GM20431 (cell line): ENCODE results near the gene HMGCS1.
"Not testable (repeated sequence)": the region's sequence is repeated elsewhere in the genome, so short reads cannot be mapped to it uniquely, and the experiment has no call there.

Experiments used
- in situ Hi-C: fragments of 300-500 bp; cut with MseI, MboI; formaldehyde crosslinking; loops from one replicate; pipeline ENCODE4 v1.15.0; 2020; ENCODE audit warnings: low sequenced_read_pairs; ENCODE audit not compliant: unreplicated experiment

HMGCS1 gene

GRCh38 chr5:43313035-43313853 is at the start of gene HMGCS1:
Gene HMGCS1, minus strand, starts transcription at chr5:43313412. Its CDS starts 14,447 bp downstream, at chr5:43298965.
- in situ Hi-C loops = no loop called here

- in situ Hi-C loops = no loop called here
Measured at GRCh38 chr5:43358726-43359125, 45.5 kb upstream of the HMGCS1 start.

GRCh38 chr5:43358301-43358700 is 45.1 kb upstream of the HMGCS1 start:
- in situ Hi-C loops = no loop called here

GRCh38 chr5:43357878-43358281 is 44.7 kb upstream of the HMGCS1 start:
- in situ Hi-C loops = no loop called here

GRCh38 chr5:43357067-43357466 is 43.9 kb upstream of the HMGCS1 start:
- in situ Hi-C loops = no loop called here

- in situ Hi-C loops = no loop called here
Measured at GRCh38 chr5:43354774-43355173, 41.6 kb upstream of the HMGCS1 start.

GRCh38 chr5:43353668-43354067 is 40.5 kb upstream of the HMGCS1 start:
- in situ Hi-C loops = no loop called here

GRCh38 chr5:43352915-43353314 is 39.7 kb upstream of the HMGCS1 start:
- in situ Hi-C loops = no loop called here

- in situ Hi-C loops = no loop called here
Measured at GRCh38 chr5:43352131-43352530, 38.9 kb upstream of the HMGCS1 start.

GRCh38 chr5:43348861-43349363 is 35.7 kb upstream of the HMGCS1 start:
- in situ Hi-C loops = no loop called here

GRCh38 chr5:43348207-43348606 is 35.0 kb upstream of the HMGCS1 start:
- in situ Hi-C loops = no loop called here

GRCh38 chr5:43338862-43339261 is 25.6 kb upstream of the HMGCS1 start:
- in situ Hi-C loops = no loop called here

- in situ Hi-C loops = no loop called here
Measured at GRCh38 chr5:43336159-43336558, 22.9 kb upstream of the HMGCS1 start.

- in situ Hi-C loops = no loop called here
Measured at GRCh38 chr5:43335681-43336080, 22.5 kb upstream of the HMGCS1 start.

- in situ Hi-C loops = no loop called here
Measured at GRCh38 chr5:43332401-43332800, 19.2 kb upstream of the HMGCS1 start.

GRCh38 chr5:43325624-43326023 is 12.4 kb upstream of the HMGCS1 start:
- in situ Hi-C loops = not testable (repeated sequence)

GRCh38 chr5:43323488-43323887 is 10.3 kb upstream of the HMGCS1 start:
- in situ Hi-C loops = not testable (repeated sequence)

GRCh38 chr5:43320846-43321245 is 7.6 kb upstream of the HMGCS1 start:
- in situ Hi-C loops = no loop called here

- in situ Hi-C loops = no loop called here
Measured at GRCh38 chr5:43316421-43316820, 3.2 kb upstream of the HMGCS1 start.

- in situ Hi-C loops = no loop called here
Measured at GRCh38 chr5:43315682-43316081, 2.5 kb upstream of the HMGCS1 start.

GRCh38 chr5:43315263-43315662 is 2.1 kb upstream of the HMGCS1 start:
- in situ Hi-C loops = no loop called here

GRCh38 chr5:43314724-43315123 is 1.5 kb upstream of the HMGCS1 start:
- in situ Hi-C loops = no loop called here
